Mononuclear cell (primary cell): Measurements from ENCODE around the gene CYP4F3. TPM values are rescaled to one million over a fixed set of nuclear protein-coding genes. Genes with fewer than 3 reads are reported as not detected.
"Not testable (repeated sequence)": the region's sequence is repeated elsewhere in the genome, so short reads cannot be mapped to it uniquely, and the experiment has no call there.

Experiments used
- H3K27me3 ChIP-seq: 2 replicates; pipeline ENCODE4 v1.6.0; 2011; ENCODE audit warnings: low read length, control low read depth; ENCODE audit not compliant: insufficient read depth
- H3K4me1 ChIP-seq: 2 replicates; pipeline ENCODE4 v1.5.1; 2011; ENCODE audit warnings: mild to moderate bottlenecking, low read length, control low read depth; ENCODE audit not compliant: insufficient read depth
- H3K4me3 ChIP-seq: 2 replicates; pipeline ENCODE4 v1.5.1; 2011; ENCODE audit warnings: mild to moderate bottlenecking, low read length, moderate library complexity
- H3K9me3 ChIP-seq: 2 replicates; pipeline ENCODE4 v1.5.1; 2011; ENCODE audit warnings: low read depth, mild to moderate bottlenecking, control low read depth, low read length
- total RNA-seq: library from RNA; depleted of rRNA; stranded (reverse); fragments of >200 nt; gene quantifications from one replicate; pipeline ENCODE4 v1.2.3, GENCODE V29; 2012

Gene CYP4F3
- total RNA-seq = 0.52 TPM

GRCh38 chr19:15640294-15640903, at the start of gene CYP4F3:
TSS of gene CYP4F3 (plus strand) at chr19:15640897. CDS start at chr19:15641416, 519 bp downstream.
- Histone ChIP-seq H3K4me3 (no peak within 1 kb of the TSS), H3K27me3 (no peaks in the 10 kb centered on the region), H3K4me1 (peaks cover 49% of the 10 kb centered on the region), H3K9me3 (no peaks in the 10 kb centered on the region)

GRCh38 chr19:15591796-15592195, 48.9 kb upstream of the CYP4F3 start:
- Histone ChIP-seq H3K4me3 (no peak overlapping the region), H3K9me3 (no peaks in the 10 kb centered on the region), H3K4me1 (peaks cover 86% of the 10 kb centered on the region), H3K27me3 (peaks cover 3% of the 10 kb centered on the region)

- not testable (repeated sequence) for H3K9me3 ChIP-seq, H3K4me3 ChIP-seq, H3K27me3 ChIP-seq
- peaks cover 79% of the 10 kb centered on the region for H3K4me1 ChIP-seq
Observed at GRCh38 chr19:15592506-15592905, 48.2 kb upstream of the CYP4F3 start.

GRCh38 chr19:15593766-15594165, 46.9 kb upstream of the CYP4F3 start:
- H3K4me1 ChIP-seq = peaks cover 67% of the 10 kb centered on the region
- not testable (repeated sequence) for H3K4me3 ChIP-seq, H3K27me3 ChIP-seq, H3K9me3 ChIP-seq

GRCh38 chr19:15595069-15595468, 45.6 kb upstream of the CYP4F3 start:
- no peaks in the 10 kb centered on the region for H3K9me3 ChIP-seq
- peaks cover 3% of the 10 kb centered on the region for H3K27me3 ChIP-seq
- no peak overlapping the region for H3K4me3 ChIP-seq
- H3K4me1 ChIP-seq = peaks cover 54% of the 10 kb centered on the region

GRCh38 chr19:15607978-15608925, 32.4 kb upstream of the CYP4F3 start:
- not testable (repeated sequence) for H3K9me3 ChIP-seq, H3K4me1 ChIP-seq, H3K4me3 ChIP-seq, H3K27me3 ChIP-seq

- no peaks in the 10 kb centered on the region for H3K4me1 ChIP-seq
- peaks cover 2% of the 10 kb centered on the region for H3K27me3 ChIP-seq
- no peak overlapping the region for H3K4me3 ChIP-seq
- H3K9me3 ChIP-seq = no peaks in the 10 kb centered on the region
Observed at GRCh38 chr19:15609261-15609660, 31.4 kb upstream of the CYP4F3 start.

GRCh38 chr19:15612342-15612741, 28.4 kb upstream of the CYP4F3 start:
- Histone ChIP-seq H3K27me3 (peaks cover 2% of the 10 kb centered on the region), H3K4me3 (no peak overlapping the region), H3K4me1 (no peaks in the 10 kb centered on the region), H3K9me3 (no peaks in the 10 kb centered on the region)

- Histone ChIP-seq H3K4me3 (no peak overlapping the region), H3K4me1 (no peaks in the 10 kb centered on the region), H3K27me3 (peaks cover 2% of the 10 kb centered on the region), H3K9me3 (no peaks in the 10 kb centered on the region)
Observed at GRCh38 chr19:15613338-15613737, 27.4 kb upstream of the CYP4F3 start.

- H3K4me3 ChIP-seq = no peak within 1 kb of the TSS
- no peaks in the 10 kb centered on the region for H3K9me3 ChIP-seq
- peaks cover 2% of the 10 kb centered on the region for H3K27me3 ChIP-seq
- no peaks in the 10 kb centered on the region for H3K4me1 ChIP-seq
Observed at GRCh38 chr19:15614507-15615379, 26.0 kb upstream of the CYP4F3 start, which contains the start of gene CYP4F8. TSS of gene CYP4F8 (plus strand) at chr19:15615218. CDS start at chr19:15615617, 399 bp downstream.

GRCh38 chr19:15615526-15615925, 25.2 kb upstream of the CYP4F3 start:
- H3K9me3 ChIP-seq = no peaks in the 10 kb centered on the region
- no peak overlapping the region for H3K4me3 ChIP-seq
- peaks cover 2% of the 10 kb centered on the region for H3K27me3 ChIP-seq
- no peaks in the 10 kb centered on the region for H3K4me1 ChIP-seq

- Histone ChIP-seq H3K27me3 (peaks cover 2% of the 10 kb centered on the region), H3K4me1 (no peaks in the 10 kb centered on the region), H3K9me3 (no peaks in the 10 kb centered on the region), H3K4me3 (no peak overlapping the region)
Observed at GRCh38 chr19:15616183-15616582, 24.5 kb upstream of the CYP4F3 start.

- H3K9me3 ChIP-seq = no peaks in the 10 kb centered on the region
- no peaks in the 10 kb centered on the region for H3K4me1 ChIP-seq
- H3K27me3 ChIP-seq = peaks cover 2% of the 10 kb centered on the region
- no peak overlapping the region for H3K4me3 ChIP-seq
Observed at GRCh38 chr19:15616627-15617270, 23.9 kb upstream of the CYP4F3 start.

GRCh38 chr19:15618321-15618720, 22.4 kb upstream of the CYP4F3 start:
- Histone ChIP-seq H3K9me3 (no peaks in the 10 kb centered on the region), H3K4me1 (no peaks in the 10 kb centered on the region), H3K27me3 (no peaks in the 10 kb centered on the region), H3K4me3 (no peak overlapping the region)
